Small intestine (tissue), 7 donors: ENCODE measurements around the gene SV2C. TPM values are rescaled to one million over a fixed set of nuclear protein-coding genes. Genes with fewer than 3 reads are reported as not detected.

Experiments used
- DNase-seq, 2 donors: peaks; one replicate each; pipeline versions ENCODE4 v3.0.0 to v3.0.0-alpha.2; 2013
- FAIRE-seq: peaks from 2 replicates; lab custom pipeline; 2012; peaks lifted over from hg19 to GRCh38; lab: Jason Lieb, UNC
- H3K27ac ChIP-seq, 3 donors: one replicate each; pipeline ENCODE4 v1.5.1; 2013; ENCODE audit warnings: low read length in 2 of 3, mild to moderate bottlenecking in 2 of 3, control low read depth in 1 of 3, inconsistent platforms in 1 of 3, low read depth in 1 of 3, moderate library complexity in 1 of 3
- H3K27me3 ChIP-seq, 3 donors: one replicate each; pipeline ENCODE4 v1.6.1; 2013; ENCODE audit warnings: low read length in 3 of 3, inconsistent platforms in 1 of 3; ENCODE audit not compliant: control insufficient read depth in 3 of 3, insufficient read depth in 3 of 3
- H3K36me3 ChIP-seq, 3 donors: one replicate each; pipeline ENCODE4 v1.6.1; 2013; ENCODE audit warnings: low read length in 3 of 3, inconsistent platforms in 1 of 3, low read depth in 1 of 3, mild to moderate bottlenecking in 1 of 3, moderate library complexity in 1 of 3; ENCODE audit not compliant: control insufficient read depth in 3 of 3, insufficient read depth in 2 of 3
- H3K4me1 ChIP-seq, 3 donors: one replicate each; pipeline ENCODE4 v1.6.1; 2013; ENCODE audit warnings: low read length in 2 of 3, inconsistent platforms in 1 of 3, low read depth in 1 of 3, mild to moderate bottlenecking in 1 of 3, moderate library complexity in 1 of 3; ENCODE audit not compliant: control insufficient read depth in 3 of 3, insufficient read depth in 2 of 3
- H3K4me3 ChIP-seq, 3 donors: one replicate each; pipeline ENCODE4 v1.5.1; 2013; ENCODE audit warnings: low read length in 3 of 3, control low read depth in 1 of 3, inconsistent platforms in 1 of 3, low read depth in 1 of 3, mild to moderate bottlenecking in 1 of 3, moderate library complexity in 1 of 3
- H3K9me3 ChIP-seq, 2 donors: one replicate each; pipeline ENCODE4 v1.6.1; 2013; ENCODE audit warnings: low read depth in 1 of 2, low read length in 1 of 2; ENCODE audit not compliant: control insufficient read depth in 2 of 2, insufficient read depth in 1 of 2
- WGBS, 3 donors: extraction: QIAGEN DNeasy Blood & Tissue Kit; methylation state at CpG; one replicate each; pipeline ENCODE4 v1.1.7; 2013; 5-methylcytosine and 5-hydroxymethylcytosine counted together
- polyA plus RNA-seq, 4 donors: library from polyadenylated mRNA; stranded (reverse) in 3 of 4; unstranded in 1 of 4; fragments of 200-250 nt in 3 of 4; fragments of 120-200 nt in 1 of 4; gene quantifications; one replicate each; pipeline versions ENCODE4 v1.2.1 to v1.2.3, GENCODE V29; 2013
- donor health status: healthy with polysubstance abuse.
- donor health status: control.
- donor health status: control.
- donor health status: Bipolar disorder and iron deficiency.
- donor health status: healthy.

The SV2C gene
- polyA plus RNA-seq, 4 donors = 0.03 to 1.6 TPM; not detected in 2

DNA sequence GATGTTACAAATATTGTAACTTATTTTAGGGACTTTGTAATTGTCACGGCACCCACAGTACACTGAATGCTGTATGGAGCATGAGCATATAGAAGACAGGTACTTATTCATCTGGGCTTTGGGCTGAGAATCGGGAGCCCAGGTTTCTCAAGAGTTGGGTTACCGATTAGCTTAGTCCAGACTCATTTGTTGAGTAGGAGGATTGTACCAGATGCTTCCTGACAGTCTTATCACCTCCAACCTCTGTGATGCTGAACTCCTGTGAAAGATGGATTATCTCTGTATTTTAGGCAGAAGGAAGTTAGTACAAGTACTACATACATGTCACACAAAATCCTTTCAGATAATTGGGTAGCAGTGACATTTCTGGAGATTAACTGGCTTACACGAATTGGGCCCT lies 79.2 kb downstream of the SV2C start:
- no peaks in the 10 kb centered on the region for H3K27me3 ChIP-seq
- 73 to 80% (median 77%) methylated on average over 4 of the region's 4 CpGs for WGBS, 3 donors
- H3K4me3 ChIP-seq = no peak overlapping the region
- H3K4me1 ChIP-seq = no peaks in the 10 kb centered on the region
- H3K9me3 ChIP-seq = no peaks in the 10 kb centered on the region
- FAIRE-seq (no peak), DNase-seq (no peak)
- no peaks in the 10 kb centered on the region for H3K36me3 ChIP-seq
- H3K27ac ChIP-seq = no peak overlapping the region

- Histone ChIP-seq H3K36me3 (no peaks in the 10 kb centered on the region), H3K27ac (no peak overlapping the region), H3K4me1 (no peaks in the 10 kb centered on the region), H3K4me3 (no peak overlapping the region), H3K9me3 (no peaks in the 10 kb centered on the region), H3K27me3 (no peaks in the 10 kb centered on the region)
- 69 to 85% (median 72%) methylated on average over 4 of the region's 4 CpGs for WGBS, 3 donors
- DNase-seq (no peak), FAIRE-seq (no peak)
Measured at GRCh38 chr5:76163111-76163628, 80.0 kb downstream of the SV2C start.

DNA sequence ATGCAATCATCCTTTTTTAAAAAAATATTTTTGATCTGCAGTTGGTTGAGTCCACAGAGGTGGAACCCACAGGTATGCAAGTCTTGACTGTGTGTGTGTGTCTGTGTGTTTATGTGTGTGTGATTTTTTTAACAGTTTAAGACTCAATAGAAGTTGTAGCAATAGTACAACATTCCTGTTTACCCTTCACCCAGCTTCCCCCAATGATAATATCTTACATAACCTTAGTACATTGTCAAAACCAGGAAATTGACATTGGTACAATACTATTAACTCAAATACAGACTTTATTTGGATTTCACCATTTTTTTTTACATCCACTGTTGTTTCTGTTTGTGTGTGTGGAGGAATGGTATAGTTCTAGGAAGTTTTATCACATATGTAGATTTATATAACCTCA lies 81.8 kb downstream of the SV2C start:
- FAIRE-seq = no peak
- H3K9me3 ChIP-seq = no peaks in the 10 kb centered on the region

GRCh38 chr5:76165711-76166374 lies 82.7 kb downstream of the SV2C start:
- Histone ChIP-seq H3K4me1 (no peaks in the 10 kb centered on the region), H3K4me3 (no peak overlapping the region), H3K27ac (no peak overlapping the region), H3K27me3 (no peaks in the 10 kb centered on the region), H3K9me3 (no peaks in the 10 kb centered on the region), H3K36me3 (no peaks in the 10 kb centered on the region)
- FAIRE-seq (no peak), DNase-seq (no peak)
- WGBS, 3 donors = 75 to 82% (median 75%) methylated on average over 2 of the region's 2 CpGs

More for the DNA sequence above, 81.8 kb downstream of the SV2C start:
- H3K4me3 ChIP-seq = no peak overlapping the region
- no peaks in the 10 kb centered on the region for H3K4me1 ChIP-seq
- H3K27ac ChIP-seq = no peak overlapping the region
- DNase-seq = no peak
- H3K36me3 ChIP-seq = no peaks in the 10 kb centered on the region
- H3K27me3 ChIP-seq = no peaks in the 10 kb centered on the region

DNA sequence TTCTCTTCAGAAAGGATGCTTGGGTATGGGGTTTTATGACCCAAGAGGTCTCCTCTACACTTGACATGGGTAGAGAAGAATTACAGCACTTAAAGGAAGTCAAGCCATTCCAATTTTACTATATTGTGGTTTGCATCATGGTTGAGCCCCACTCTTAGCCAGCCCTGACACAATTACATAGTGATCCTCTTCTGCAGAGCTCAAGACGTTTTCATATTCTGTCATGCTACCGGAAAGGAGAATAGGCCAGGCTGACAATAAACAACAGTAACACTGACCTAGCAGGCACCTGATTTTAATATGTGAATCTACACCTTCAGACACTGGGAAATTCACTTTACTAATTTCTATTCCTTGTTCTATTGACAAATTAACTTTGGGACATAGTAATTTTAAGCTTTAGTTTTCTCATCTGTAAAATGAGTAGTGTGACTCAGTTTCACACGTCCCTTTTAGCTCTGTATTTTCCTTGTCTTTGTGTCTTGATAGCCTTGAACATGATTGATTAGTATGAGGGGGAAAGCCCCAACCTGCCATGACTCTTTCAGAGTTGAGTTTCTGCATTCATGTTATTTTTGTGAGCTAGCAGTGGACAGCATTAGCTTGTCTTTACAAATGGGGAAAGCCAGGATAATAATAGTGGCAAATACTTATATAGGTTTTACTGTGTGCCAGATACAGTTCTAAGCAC lies 83.8 kb downstream of the SV2C start:
- Histone ChIP-seq H3K4me3 (no peak overlapping the region), H3K4me1 (no peaks in the 10 kb centered on the region), H3K27ac (no peak overlapping the region), H3K36me3 (no peaks in the 10 kb centered on the region), H3K9me3 (no peaks in the 10 kb centered on the region), H3K27me3 (no peaks in the 10 kb centered on the region)
- DNase-seq (no peak), FAIRE-seq (no peak)
- WGBS, 3 donors = 47 to 68% (median 63%) methylated on average over 3 of the region's 3 CpGs

- DNase-seq = no peak
Measured at GRCh38 chr5:76169146-76169905, 86.1 kb downstream of the SV2C start.

GRCh38 chr5:76174101-76174500 lies 90.9 kb downstream of the SV2C start:
- DNase-seq (no peak), FAIRE-seq (no peak)
- WGBS, 3 donors = 95 to 97% (median 96%) methylated on average over 23 of the region's 23 CpGs
- Histone ChIP-seq H3K4me1 (no peaks in the 10 kb centered on the region), H3K4me3 (no peak overlapping the region), H3K36me3 (no peaks in the 10 kb centered on the region), H3K9me3 (no peaks in the 10 kb centered on the region), H3K27ac (no peak overlapping the region), H3K27me3 (peaks cover 0 to 2% (median 0%) of the 10 kb centered on the region in 3 donors)

More at GRCh38 chr5:76169146-76169905, 86.1 kb downstream of the SV2C start:
- Histone ChIP-seq H3K27me3 (no peaks in the 10 kb centered on the region), H3K4me1 (no peaks in the 10 kb centered on the region), H3K27ac (no peak overlapping the region), H3K36me3 (no peaks in the 10 kb centered on the region), H3K9me3 (no peaks in the 10 kb centered on the region), H3K4me3 (no peak overlapping the region)
- no peak for FAIRE-seq
- WGBS, 3 donors = 72 to 79% (median 78%) methylated on average over 6 of the region's 6 CpGs

DNA sequence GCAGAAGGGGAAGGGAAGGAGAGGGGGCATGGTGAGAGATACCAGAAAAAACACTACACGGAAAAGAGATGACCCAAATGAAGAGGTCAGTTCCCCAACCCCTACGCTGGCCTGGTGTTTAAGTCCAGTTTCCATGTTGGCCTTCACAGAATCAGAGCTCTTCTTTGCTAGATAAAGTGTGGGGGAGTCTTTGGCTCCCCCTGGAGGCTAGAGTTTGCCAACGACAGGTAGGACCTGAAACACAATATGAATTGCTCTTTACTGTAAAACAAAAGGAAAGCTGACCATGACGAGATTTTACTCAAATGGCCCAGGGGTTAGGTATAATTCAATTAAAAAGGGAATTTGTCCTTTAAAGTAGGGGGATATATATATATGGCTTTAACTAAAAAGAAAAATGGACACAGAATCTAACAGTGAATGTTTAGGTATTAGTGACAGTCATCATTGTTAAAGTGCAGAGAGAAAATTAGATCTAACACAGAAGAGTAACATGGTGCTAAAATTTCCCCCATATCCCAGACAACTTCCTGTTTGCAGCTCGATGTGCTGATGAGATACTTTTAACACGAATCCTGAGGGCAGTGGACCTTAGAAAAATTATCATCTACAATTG lies 92.0 kb downstream of the SV2C start:
- Histone ChIP-seq H3K36me3 (no peaks in the 10 kb centered on the region), H3K27me3 (peaks cover 0 to 2% (median 0%) of the 10 kb centered on the region in 3 donors), H3K9me3 (no peaks in the 10 kb centered on the region), H3K4me1 (no peaks in the 10 kb centered on the region), H3K4me3 (no peak overlapping the region), H3K27ac (no peak overlapping the region)
- DNase-seq (peak; percentile 57 to 71), FAIRE-seq (no peak)
- WGBS, 3 donors = 21 to 27% (median 23%) methylated on average over 6 of the region's 6 CpGs
